ENCODE measurements around the gene ACVR1B. TPM values are rescaled to one million over a fixed set of nuclear protein-coding genes. Genes with fewer than 3 reads are reported as not detected.

ACVR1B gene
- total RNA-seq, 1 experiment from 2014 or later = 6.1 TPM

DNA sequence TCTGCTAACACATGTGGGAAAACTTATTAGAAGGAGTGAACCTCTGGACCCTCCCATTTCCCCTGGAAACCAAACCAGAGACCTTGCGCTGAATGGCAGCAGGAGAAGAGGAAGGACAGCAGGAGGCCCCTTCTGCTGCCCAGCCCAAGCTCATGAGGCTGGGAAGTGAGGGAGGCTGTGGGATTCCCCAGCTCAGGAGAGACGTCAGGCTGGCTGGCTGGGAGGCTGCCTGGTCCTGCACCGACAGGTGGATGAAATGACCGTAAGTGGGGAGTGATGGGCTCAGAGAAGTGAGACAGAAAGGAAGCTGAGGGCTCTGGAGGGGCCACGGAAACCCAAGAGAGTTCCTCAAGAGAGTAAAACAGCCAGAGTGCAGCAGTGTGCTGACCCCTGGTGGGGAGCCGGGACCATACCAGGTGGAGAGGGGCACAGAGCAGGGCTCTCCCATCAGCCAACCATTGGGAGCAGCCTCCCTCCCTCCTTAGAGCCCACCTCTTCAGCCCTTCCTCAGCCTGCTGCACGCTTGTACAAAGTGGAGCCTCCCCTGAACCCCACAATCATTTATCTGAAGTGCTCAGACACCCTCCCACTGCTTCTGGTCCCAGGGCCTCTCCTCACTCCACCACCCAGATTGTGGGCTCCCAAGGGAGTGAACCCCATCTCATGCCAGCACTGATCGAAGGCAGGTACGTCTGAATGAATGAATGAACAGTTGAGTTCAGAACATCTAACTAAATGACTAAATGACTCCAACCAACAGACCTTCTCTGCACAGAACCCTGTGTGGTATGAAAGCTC is 69.2 kb downstream of the ACVR1B start:
- peak; percentile 39 for DNase-seq (ENCODE audit: low spot score)

DNA sequence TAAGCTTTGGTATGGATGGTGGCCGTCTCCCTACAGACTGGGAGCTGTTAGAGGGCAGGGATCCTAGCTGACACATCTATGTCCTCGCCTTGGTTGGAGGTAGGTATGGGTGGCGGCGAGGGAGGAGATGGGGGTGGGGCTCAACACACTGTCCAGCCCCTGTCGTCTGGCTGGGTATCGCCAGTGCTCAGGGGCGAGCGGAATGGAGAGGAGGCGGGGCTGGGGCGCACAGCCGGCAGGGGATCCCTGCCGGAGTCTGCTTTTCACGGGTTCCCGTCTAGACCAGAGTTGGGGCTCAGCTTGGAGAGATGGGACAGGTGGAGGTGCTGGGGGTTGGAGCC is 71.3 kb downstream of the ACVR1B start:
- no peak for DNase-seq (ENCODE audit: low spot score)

- DNase-seq (ENCODE audit: low spot score) = peak; percentile 69
These were observed 71.9 kb downstream of the ACVR1B start for GRCh38 chr12:52023182-52023975.

DNA sequence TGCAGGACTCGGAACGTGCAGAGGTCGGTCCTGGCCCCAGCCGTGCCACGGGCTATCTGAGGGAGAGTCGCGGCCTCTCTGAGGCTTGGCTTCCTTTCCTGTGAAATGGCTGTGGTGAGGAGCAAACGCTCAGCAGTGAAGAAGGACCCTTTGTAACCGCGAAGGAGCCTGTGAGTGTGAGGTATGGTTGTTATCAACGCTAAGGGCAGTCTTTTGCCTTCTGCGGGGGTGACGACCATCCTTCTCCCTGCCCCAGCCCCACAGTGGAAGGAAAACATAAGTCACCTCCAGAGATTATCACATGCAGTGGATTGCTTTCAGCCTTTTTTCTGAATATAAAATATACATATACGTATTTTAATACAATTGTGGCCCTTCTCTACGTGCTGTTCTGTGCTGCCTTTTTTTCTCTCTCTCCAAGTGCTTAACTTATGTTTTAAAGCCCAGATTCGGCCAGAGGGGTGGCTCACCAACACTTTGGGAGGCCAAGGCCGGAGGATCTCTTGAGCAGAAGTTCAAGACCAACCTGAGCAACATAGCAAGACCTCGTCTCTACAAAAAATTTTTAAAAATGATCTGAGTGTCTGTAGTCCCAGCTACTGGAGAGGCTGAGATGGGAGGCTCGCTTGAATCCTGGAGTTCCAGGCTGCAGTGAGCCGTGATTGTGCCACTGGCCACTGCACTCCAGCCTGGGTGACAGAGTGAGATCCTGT is 72.6 kb downstream of the ACVR1B start:
- no peak for DNase-seq (ENCODE audit: low spot score)

GRCh38 chr12:52024845-52025230 is 73.3 kb downstream of the ACVR1B start:
- DNase-seq (ENCODE audit: low spot score) = no peak

DNA sequence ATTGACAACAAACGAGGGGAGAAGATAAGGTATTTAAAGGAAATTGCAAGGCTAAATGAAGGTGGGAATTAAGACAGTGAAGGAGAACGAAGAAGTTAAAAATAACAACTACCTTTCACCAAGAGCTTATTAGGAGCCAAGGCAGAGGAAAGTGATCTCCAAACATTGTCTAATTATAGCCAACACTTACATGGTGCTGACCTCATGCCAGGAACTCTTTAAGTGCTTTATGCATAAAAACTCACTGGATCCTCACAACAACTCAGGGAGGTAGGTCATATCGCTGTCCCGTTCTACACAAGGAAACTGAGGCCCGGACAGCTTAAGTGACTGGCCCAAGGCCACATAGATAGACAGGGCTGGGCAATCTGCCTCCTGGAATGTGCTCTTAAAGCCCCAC is 74.8 kb downstream of the ACVR1B start:
- no peak for DNase-seq (ENCODE audit: low spot score)

DNA sequence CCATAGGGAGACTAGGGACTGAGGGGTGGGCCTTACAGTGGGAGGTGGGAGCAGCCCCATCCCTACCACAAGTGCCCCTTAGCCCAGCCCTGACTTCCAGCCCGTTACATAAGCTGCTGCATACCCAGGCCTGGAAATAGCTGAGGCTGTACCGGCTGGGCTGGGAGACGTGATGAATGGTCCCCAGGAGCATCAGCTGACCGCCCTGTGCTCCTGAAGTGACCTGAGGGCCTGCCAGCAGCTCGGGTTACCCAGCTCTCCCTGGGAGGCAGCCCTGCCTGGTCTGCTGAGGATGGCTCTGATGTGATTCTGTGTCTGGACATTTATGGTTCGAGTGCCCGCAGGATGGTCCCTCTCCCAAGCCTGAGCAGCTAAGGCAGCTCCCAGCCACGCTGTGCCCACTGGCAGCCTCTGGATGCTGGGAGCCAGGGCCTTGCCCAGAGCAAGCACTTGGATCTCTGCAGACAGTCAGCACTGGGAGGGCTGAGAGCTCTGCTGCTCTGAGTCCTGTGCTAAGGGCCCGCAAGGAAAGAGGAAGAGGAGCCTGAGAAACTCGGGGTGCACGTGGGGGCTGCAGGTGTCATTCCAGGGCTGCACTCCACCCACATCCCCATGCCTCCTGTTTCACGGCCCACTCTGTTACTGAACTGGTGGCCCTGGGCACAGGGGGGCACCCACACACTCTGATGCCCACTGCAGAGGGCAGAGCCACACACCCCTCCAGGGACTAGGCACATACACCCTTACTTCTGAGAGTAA is 75.8 kb downstream of the ACVR1B start:
- no peak for DNase-seq (ENCODE audit: low spot score)

DNA sequence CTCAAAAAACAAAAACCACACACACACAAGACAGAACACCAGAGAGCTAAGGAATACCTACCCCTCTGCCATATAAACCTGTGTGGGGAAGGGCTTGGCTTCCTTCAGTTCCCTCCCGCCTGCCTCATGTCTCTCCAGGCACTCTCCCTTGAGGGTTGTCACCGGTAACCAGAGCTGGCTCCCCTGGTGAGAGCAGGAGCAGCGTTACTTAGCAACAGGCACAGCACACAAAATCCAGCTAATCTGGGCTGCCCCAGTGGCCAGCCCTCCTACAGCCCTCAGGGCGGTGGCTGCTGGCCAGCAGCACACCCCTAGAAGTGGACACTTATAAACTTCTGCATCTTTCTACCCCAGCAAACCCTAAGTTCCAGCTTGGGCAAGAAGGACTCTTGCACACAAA is 78.2 kb downstream of the ACVR1B start:
- peak; percentile 67 for DNase-seq (ENCODE audit: low spot score)

GRCh38 chr12:52032446-52032803 is 80.9 kb downstream of the ACVR1B start:
- peak; percentile 37 for DNase-seq (ENCODE audit: low spot score)

DNA sequence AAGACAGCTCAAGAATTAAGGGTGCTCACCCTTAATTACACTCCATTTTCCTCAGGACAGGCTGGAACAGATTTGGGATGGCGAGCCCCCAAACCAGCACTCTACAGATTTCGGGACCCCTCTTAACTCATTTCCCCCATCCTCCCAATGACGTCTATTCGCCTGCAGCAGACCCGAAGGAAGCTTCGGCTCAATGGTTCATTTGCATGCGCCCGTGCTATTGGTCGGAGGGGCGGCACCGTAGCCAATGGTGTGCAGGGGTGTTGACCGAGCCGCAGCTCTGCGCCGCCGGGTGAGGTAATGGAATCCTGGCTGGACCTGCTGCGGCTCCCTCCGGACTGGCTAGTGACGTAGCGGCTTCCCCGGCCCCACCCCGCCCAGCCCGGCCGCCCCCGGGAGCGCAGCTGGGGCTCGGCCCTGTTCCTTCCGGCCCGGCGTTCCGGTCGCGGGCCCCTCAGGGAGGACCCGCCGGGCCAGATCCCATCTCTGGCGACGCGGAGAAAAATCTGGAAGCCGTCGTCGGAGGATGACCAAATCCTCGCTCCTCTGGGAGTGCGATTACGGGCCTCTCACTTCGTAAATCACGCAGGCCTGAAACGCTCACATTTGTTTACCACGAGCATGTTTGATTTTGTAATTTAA is 81.4 kb downstream of the ACVR1B start:
- peak; percentile 97 for DNase-seq (ENCODE audit: low spot score)

DNA sequence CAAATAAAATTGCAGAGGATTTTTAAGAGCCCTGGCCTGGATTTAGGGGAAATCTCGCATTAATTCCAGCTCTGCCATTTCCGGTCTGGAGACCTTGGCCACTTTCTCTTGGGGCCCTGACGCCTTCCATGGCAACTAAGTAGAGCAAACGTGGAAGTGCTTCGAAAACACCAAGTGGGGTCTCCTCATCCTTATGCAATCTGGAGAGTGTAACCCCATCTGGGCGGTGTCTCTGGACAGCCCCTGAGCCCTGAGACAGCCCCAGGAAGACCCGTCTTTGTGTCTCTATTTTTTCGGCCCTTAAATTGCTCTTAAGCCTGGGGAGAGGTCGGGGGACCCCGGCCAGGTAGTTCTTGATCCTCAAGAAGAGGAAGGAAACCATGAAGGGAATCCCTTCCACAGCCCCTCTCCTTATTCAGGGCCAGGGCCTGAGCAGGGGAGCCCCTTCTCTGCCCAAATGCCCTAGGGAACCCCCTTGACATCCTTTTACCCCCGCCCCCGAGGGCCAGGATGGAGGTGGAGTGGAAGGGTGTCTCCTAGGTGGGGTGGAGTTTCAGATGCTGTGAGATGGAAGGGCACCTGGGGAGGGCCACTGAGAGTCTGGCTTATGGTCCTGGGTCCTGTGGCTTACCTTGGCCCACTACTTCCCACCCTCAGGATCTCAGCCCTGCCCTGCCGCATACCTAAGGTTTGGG is 82.1 kb downstream of the ACVR1B start:
- no peak for DNase-seq (ENCODE audit: low spot score)

GRCh38 chr12:52035190-52035589 is 83.7 kb downstream of the ACVR1B start:
- DNase-seq (ENCODE audit: low spot score) = no peak

- DNase-seq (ENCODE audit: low spot score) = no peak
These were observed 84.4 kb downstream of the ACVR1B start for GRCh38 chr12:52035926-52036325.

GRCh38 chr12:52036587-52037171 is 85.2 kb downstream of the ACVR1B start:
- peak; percentile 53 for DNase-seq (ENCODE audit: low spot score)

DNA sequence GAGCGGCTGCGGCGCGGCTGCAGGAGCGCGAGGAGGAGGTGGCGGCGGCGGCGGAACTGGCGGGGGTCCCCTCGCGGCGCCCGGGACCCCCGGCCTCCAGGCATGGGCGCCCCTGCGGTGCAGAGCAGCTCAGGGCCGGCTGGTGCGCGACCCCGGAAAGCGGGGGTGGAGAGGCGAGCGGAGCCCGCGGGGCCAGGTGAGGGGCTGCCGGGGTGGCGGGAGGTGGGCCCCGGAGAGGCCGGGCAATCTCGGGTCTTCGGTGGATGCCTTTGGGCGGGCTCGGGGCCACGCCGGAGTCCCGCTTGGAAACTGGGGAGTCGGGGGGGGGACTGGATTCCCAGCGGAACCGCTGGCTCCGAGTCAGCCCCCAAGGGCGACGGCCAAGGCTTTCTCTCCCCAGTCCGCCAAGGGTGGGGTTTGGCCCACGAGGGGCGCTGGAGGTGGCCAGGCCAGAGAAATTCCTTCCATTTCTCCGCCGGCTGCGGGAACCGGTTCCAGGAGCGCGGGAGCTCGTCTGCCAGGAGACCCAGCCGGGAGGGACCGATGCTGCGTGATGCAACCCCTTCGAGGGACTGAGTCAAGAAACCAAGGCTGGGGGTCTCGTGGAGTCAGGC is 85.9 kb downstream of the ACVR1B start:
- no peak for DNase-seq (ENCODE audit: low spot score)

GRCh38 chr12:52038447-52038846 is 86.9 kb downstream of the ACVR1B start:
- no peak for DNase-seq (ENCODE audit: low spot score)

DNA sequence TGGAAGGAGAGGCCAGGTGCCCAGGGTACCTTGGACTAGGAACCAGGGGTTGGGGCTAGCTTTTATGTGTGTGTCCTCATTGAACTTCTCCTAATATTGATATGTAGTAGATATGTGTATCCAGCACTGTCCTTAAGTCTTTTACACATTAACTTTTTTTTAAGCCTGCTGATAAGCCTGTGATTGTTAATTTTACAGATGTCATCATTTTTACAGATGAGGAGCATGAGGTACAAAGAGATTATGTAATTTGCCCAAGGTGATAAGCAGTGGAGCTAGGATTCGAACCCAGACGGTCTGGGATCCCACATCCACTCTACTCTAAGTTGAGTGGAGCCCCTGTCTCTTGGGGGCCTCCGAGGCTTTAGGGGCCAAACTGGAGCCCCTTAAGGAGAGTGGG is 89.5 kb downstream of the ACVR1B start:
- no peak for DNase-seq (ENCODE audit: low spot score)

GRCh38 chr12:52041695-52042123 is 90.2 kb downstream of the ACVR1B start:
- peak; percentile 48 for DNase-seq (ENCODE audit: low spot score)

GRCh38 chr12:52042706-52043385 is 91.3 kb downstream of the ACVR1B start:
- DNase-seq (ENCODE audit: low spot score) = no peak

Data from H4 (cell line).